CD4-positive, alpha-beta T cell (primary cell): ENCODE results near the gene ZNF12. TPM values are rescaled to one million over a fixed set of nuclear protein-coding genes. Genes with fewer than 3 reads are reported as not detected.
"Not testable (repeated sequence)": the region's sequence is repeated elsewhere in the genome, so short reads cannot be mapped to it uniquely, and the experiment has no call there.

Experiments used
- ATAC-seq: fragments of 200-7000 bp; cut with Tn5 transposase; one replicate; pipeline ENCODE4 v1.10.0; 2022; ENCODE audit warnings: mild to moderate bottlenecking; ENCODE audit not compliant: poor library complexity
- CTCF ChIA-PET: fragments of 350-600 bp; sonication (Branson Sonifier 250); formaldehyde crosslinking; loops from one replicate; lab custom pipeline; 2021; ENCODE audit warnings: antibody characterized with exemption, inconsistent platforms; lab: Charles Lee
- POLR2A ChIA-PET: fragments of 350-600 bp; sonication (Branson Sonifier 250); formaldehyde crosslinking; loops from one replicate; lab custom pipeline; 2021; ENCODE audit warnings: antibody characterized with exemption, inconsistent platforms; lab: Charles Lee
- DNase-seq, 14 experiments: peaks; one replicate each; pipeline ENCODE4 v3.0.0-alpha.2; 2013 to 2020; ENCODE audit warnings: mixed read lengths in 2 of 14
- H3K27ac ChIP-seq, 2 donors: one replicate each; pipeline versions ENCODE4 v1.5.1 to v1.7.0; 2013; ENCODE audit warnings: low read length in 2 of 2, low read depth in 1 of 2, mild to moderate bottlenecking in 1 of 2
- H3K27me3 ChIP-seq, 2 experiments: 1 replicate in 1 of 2; 2 replicates in 1 of 2; pipeline versions ENCODE4 v1.6.1 to v1.7.0; 2013; ENCODE audit warnings: low read length in 2 of 2, control low read depth in 1 of 2, mild to moderate bottlenecking in 1 of 2, moderate library complexity in 1 of 2; ENCODE audit not compliant: insufficient read depth in 2 of 2, control insufficient read depth in 1 of 2
- H3K36me3 ChIP-seq: one replicate; pipeline ENCODE4 v1.6.1; 2013; ENCODE audit warnings: low read length, control low read depth; ENCODE audit not compliant: insufficient read depth
- H3K4me1 ChIP-seq: one replicate; pipeline ENCODE4 v1.6.1; 2013; ENCODE audit warnings: low read length, control low read depth; ENCODE audit not compliant: insufficient read depth
- H3K4me3 ChIP-seq: one replicate; pipeline ENCODE4 v1.5.1; 2013; ENCODE audit warnings: mild to moderate bottlenecking, low read length, moderate library complexity
- H3K9me3 ChIP-seq, 2 experiments: 1 replicate in 1 of 2; 2 replicates in 1 of 2; pipeline versions ENCODE4 v1.6.1 to v1.7.0; 2013; ENCODE audit warnings: low read length in 2 of 2, mild to moderate bottlenecking in 2 of 2, control low read depth in 1 of 2, moderate library complexity in 1 of 2; ENCODE audit not compliant: control insufficient read depth in 1 of 2, insufficient read depth in 1 of 2
- H3K27ac Mint-ChIP-seq: one replicate; pipeline ENCODE4 v1.8.0; 2020; ENCODE audit warnings: mixed read lengths
- H3K27me3 Mint-ChIP-seq: one replicate; pipeline ENCODE4 v1.8.0; 2021; ENCODE audit warnings: mixed read lengths
- H3K36me3 Mint-ChIP-seq: one replicate; pipeline ENCODE4 v1.8.0; 2021; ENCODE audit warnings: low read depth, mixed read lengths
- H3K4me1 Mint-ChIP-seq: one replicate; pipeline ENCODE4 v1.8.0; 2021; ENCODE audit warnings: low read depth, mixed read lengths
- H3K4me3 Mint-ChIP-seq: one replicate; pipeline ENCODE4 v1.8.0; 2020; ENCODE audit warnings: mild to moderate bottlenecking, mixed read lengths
- H3K9me3 Mint-ChIP-seq: one replicate; pipeline ENCODE4 v1.8.0; 2020; ENCODE audit warnings: mixed read lengths
- CTCF ChIP-seq: fragments of 200-600 bp; IDR thresholded peaks from one replicate; pipeline ENCODE4 v1.8.0; 2022; ENCODE audit warnings: antibody characterized with exemption, mild to moderate bottlenecking
- intact Hi-C, 2 experiments: fragments of 100-400 bp; cut with DNase I in 1 of 2; cut with micrococcal nuclease in 1 of 2; formaldehyde crosslinking; loops; one replicate each; pipeline versions ENCODE4 v1.15.1 to v1.9.0; 2023 to 2025; cut with DNase I, micrococcal nuclease
- total RNA-seq, 174 experiments: library from RNA in 2 of 174; stranded (reverse) in 2 of 174; gene quantifications; one replicate each; pipeline ENCODE4 v1.2.3 and lab custom pipeline; 2021 to 2026

ZNF12 gene
- total RNA-seq, 2 experiments from 2014 or later, result 22.1 to 22.5 TPM

DNA sequence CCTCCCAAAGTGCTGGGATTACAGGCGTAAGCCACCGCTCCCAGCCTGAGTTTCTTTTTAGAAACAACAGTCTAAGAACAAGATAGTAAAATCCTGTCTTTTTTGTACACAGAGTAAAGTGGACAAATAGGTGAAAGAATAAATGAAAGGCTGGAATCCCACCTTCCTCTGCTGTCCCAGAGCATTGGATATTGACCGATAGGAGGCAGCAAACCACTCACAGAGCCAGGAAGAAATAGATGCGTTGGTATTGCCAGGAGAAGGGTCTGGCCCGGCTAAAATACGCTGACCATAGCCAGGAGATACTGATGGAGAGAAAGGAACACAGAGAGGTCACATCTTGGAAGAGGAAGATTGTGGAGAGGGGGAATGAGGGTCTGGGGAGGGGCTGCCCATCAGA lies 11.4 kb upstream of the ZNF12 start:
- ATAC-seq (no peak), DNase-seq (no peak)
- CTCF ChIA-PET, result no interaction called here
- no peak overlapping the region for H3K4me3 ChIP-seq
- intact Hi-C loops, result no loop called here
- Mint-ChIP-seq H3K36me3 (no peaks in the 10 kb centered on the region), H3K27ac (no peak overlapping the region), H3K9me3 (no peaks in the 10 kb centered on the region), H3K4me3 (no peak overlapping the region), H3K27me3 (peaks cover 19% of the 10 kb centered on the region), H3K4me1 (no peaks in the 10 kb centered on the region)
- H3K27ac ChIP-seq, result no peak overlapping the region
- no peaks in the 10 kb centered on the region for H3K9me3 ChIP-seq
- no peaks in the 10 kb centered on the region for H3K4me1 ChIP-seq
- H3K27me3 ChIP-seq, result peaks cover 0 to 6% of the 10 kb centered on the region in 2 experiments
- POLR2A ChIA-PET, result no interaction called here
- no peak for TF ChIP-seq CTCF
- no peaks in the 10 kb centered on the region for H3K36me3 ChIP-seq

GRCh38 chr7:6715898-6716297 lies 9.2 kb upstream of the ZNF12 start:
- POLR2A ChIA-PET, H3K4me1 ChIP-seq, ATAC-seq, H3K4me3 Mint-ChIP-seq, DNase-seq, H3K36me3 ChIP-seq, H3K9me3 Mint-ChIP-seq, H3K27ac ChIP-seq, H3K36me3 Mint-ChIP-seq, H3K9me3 ChIP-seq, intact Hi-C loops, H3K27ac Mint-ChIP-seq, H3K4me1 Mint-ChIP-seq, H3K27me3 ChIP-seq, H3K4me3 ChIP-seq, CTCF ChIA-PET: not testable (repeated sequence)
- H3K27me3 Mint-ChIP-seq, result peaks cover 19% of the 10 kb centered on the region

DNA sequence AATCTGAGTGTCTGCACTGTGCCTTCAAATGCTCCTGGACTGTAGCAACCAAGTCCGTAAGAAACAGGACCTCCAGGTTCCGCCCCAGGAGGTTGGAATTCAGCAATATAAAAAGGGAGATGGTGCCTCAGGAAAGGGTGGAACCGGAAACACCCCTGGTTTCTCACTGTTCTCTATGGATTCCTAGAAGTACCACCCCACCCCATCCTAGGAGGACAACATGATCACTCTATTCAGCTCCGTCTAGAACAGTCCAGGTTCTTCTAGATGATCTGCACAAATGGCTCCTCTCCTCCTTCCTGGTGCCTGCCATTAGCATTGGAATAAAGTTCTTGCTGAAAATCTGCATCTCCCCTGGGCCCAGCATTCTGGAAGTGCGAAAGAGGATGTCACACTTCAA lies 7.6 kb upstream of the ZNF12 start:
- Mint-ChIP-seq H3K4me3 (no peak overlapping the region), H3K36me3 (no peaks in the 10 kb centered on the region), H3K9me3 (no peaks in the 10 kb centered on the region), H3K27ac (no peak overlapping the region), H3K27me3 (peaks cover 19% of the 10 kb centered on the region), H3K4me1 (no peaks in the 10 kb centered on the region)
- DNase-seq (no peak), ATAC-seq (no peak)
- H3K27me3 ChIP-seq, result peaks cover 0 to 6% of the 10 kb centered on the region in 2 experiments
- no peaks in the 10 kb centered on the region for H3K9me3 ChIP-seq
- H3K27ac ChIP-seq, result no peak overlapping the region
- H3K4me3 ChIP-seq, result no peak overlapping the region
- H3K4me1 ChIP-seq, result no peaks in the 10 kb centered on the region
- POLR2A ChIA-PET, result no interaction called here
- TF ChIP-seq CTCF, result no peak
- intact Hi-C loops, result no loop called here
- H3K36me3 ChIP-seq, result no peaks in the 10 kb centered on the region
- CTCF ChIA-PET, result no interaction called here

DNA sequence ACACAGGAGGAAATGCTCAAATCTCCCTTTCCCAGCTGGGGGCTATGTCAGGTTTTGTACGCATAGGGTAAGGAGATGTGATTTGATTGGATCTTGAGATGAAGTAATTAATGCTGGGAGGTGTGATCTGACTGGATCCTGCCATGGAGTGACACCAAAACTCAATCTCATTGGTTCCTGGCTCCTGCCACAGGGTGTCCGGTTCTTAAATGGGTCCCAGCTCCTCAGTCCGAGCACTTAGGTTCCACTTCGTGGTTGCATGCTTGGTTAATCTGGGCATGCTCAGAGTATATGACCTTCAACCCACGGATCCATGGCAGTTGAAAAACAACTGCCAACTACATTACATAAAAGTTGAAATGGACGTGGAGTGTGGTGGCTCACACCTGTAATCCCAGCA lies 3.1 kb upstream of the ZNF12 start:
- ATAC-seq (no peak), DNase-seq (no peak)
- intact Hi-C loops, result loop anchor here in 1 of 2 experiments (5.0 to 10.0 kb wide), 4 partner anchors 118 to 1665 kb away; partner anchors contain the start of genes INTS15, RBAK and ZDHHC4
- Mint-ChIP-seq H3K4me3 (no peak overlapping the region), H3K27me3 (peaks cover 1% of the 10 kb centered on the region), H3K9me3 (no peaks in the 10 kb centered on the region), H3K36me3 (peaks cover 21% of the 10 kb centered on the region), H3K27ac (no peak overlapping the region), H3K4me1 (peaks cover 24% of the 10 kb centered on the region)
- Histone ChIP-seq H3K27ac (no peak overlapping the region), H3K9me3 (no peaks in the 10 kb centered on the region), H3K4me3 (no peak overlapping the region), H3K36me3 (peaks cover 5% of the 10 kb centered on the region), H3K27me3 (no peaks in the 10 kb centered on the region), H3K4me1 (peaks cover 21% of the 10 kb centered on the region)
- CTCF ChIA-PET, result no interaction called here
- TF ChIP-seq CTCF, result no peak
- POLR2A ChIA-PET, result no interaction called here
